PFSK-1 (cell line): ENCODE data around the gene NTMT1.

ENCODE experiments used
- FOXP2 ChIP-seq: optimal IDR thresholded peaks from 2 replicates; pipeline ENCODE3; 2011; ENCODE audit warnings: borderline replicate concordance, control low read depth, inconsistent platforms; ENCODE audit not compliant: insufficient read depth; ENCODE audit errors: extremely low read length, extremely low read depth
- POLR2AphosphoS5 ChIP-seq: IDR thresholded peaks from 2 replicates; pipeline ENCODE4 v1.6.1; 2012; ENCODE audit warnings: low read depth, mild to moderate bottlenecking, control low read depth, low read length, moderate library complexity
- SIN3A ChIP-seq: IDR thresholded peaks from 2 replicates; pipeline ENCODE4 v1.6.1; 2012; ENCODE audit warnings: mild to moderate bottlenecking, low read length, moderate library complexity, borderline replicate concordance; ENCODE audit not compliant: insufficient read depth
- TAF1 ChIP-seq: IDR thresholded peaks from 2 replicates; pipeline ENCODE4 v1.6.1; 2012; ENCODE audit warnings: low read length, control low read depth, borderline replicate concordance; ENCODE audit not compliant: insufficient read depth
- TF ChIP-seq, protein P1 (sequence below), 2 experiments: IDR thresholded peaks; 2 replicates each; pipeline versions ENCODE4 v1.6.1 to v1.8.0; 2011 to 2012; ENCODE audit warnings: low read depth in 2 of 2, low read length in 2 of 2, control low read depth in 1 of 2, inconsistent platforms in 1 of 2, mild to moderate bottlenecking in 1 of 2, moderate library complexity in 1 of 2; ENCODE audit not compliant: insufficient read depth in 1 of 2

NTMT1 gene

DNA sequence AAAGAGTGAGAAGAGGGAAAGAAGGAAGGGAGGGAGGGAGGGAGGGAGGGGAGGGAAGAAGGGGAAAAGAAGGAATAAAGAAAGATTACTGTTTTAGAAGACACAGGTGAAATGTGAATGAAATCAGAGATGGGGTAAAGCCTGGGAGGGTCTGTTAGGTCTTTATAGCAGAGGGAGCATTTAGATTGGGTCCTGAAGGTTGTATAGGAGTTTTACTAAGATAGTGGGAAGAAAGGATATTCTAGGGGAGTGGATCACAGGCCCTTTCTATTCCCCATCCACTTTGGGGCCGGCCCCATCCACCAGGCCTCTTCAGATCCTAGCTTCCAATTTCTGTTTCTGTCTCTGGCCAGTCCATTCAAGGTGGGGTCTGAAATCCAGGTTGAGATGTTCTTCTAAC, 40.6 kb upstream of the NTMT1 start:
- TF ChIP-seq POLR2AphosphoS5: no peak
- TF ChIP-seq TAF1: no peak
- TF ChIP-seq FOXP2: no peak
- TF ChIP-seq, protein P1, sequence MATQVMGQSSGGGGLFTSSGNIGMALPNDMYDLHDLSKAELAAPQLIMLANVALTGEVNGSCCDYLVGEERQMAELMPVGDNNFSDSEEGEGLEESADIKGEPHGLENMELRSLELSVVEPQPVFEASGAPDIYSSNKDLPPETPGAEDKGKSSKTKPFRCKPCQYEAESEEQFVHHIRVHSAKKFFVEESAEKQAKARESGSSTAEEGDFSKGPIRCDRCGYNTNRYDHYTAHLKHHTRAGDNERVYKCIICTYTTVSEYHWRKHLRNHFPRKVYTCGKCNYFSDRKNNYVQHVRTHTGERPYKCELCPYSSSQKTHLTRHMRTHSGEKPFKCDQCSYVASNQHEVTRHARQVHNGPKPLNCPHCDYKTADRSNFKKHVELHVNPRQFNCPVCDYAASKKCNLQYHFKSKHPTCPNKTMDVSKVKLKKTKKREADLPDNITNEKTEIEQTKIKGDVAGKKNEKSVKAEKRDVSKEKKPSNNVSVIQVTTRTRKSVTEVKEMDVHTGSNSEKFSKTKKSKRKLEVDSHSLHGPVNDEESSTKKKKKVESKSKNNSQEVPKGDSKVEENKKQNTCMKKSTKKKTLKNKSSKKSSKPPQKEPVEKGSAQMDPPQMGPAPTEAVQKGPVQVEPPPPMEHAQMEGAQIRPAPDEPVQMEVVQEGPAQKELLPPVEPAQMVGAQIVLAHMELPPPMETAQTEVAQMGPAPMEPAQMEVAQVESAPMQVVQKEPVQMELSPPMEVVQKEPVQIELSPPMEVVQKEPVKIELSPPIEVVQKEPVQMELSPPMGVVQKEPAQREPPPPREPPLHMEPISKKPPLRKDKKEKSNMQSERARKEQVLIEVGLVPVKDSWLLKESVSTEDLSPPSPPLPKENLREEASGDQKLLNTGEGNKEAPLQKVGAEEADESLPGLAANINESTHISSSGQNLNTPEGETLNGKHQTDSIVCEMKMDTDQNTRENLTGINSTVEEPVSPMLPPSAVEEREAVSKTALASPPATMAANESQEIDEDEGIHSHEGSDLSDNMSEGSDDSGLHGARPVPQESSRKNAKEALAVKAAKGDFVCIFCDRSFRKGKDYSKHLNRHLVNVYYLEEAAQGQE (IDR thresholded peaks at IDR 0.05; ENCODE audit: insufficient read depth in 1 of 2, low read depth in 2 of 2, low read length in 2 of 2): no peak
- TF ChIP-seq SIN3A: no peak

DNA sequence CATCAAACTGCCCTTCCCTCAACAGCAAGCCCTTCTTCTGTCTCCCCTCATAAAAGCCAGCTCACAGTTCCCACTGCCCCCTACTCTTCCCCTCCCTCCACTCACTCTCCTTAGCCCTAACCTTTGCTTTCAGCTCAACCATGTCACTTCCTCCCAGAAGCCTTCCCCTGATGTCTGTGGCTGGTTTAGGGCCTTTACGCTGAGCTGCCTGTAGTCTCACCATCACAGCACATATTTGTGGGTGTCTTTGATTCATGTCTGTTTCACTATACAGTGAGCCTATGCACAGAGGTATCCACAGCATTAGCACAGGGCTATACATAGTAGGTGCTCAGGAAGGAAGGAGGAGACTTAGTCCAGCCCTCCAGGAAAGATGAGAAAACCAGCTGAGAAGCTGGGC, 39.7 kb upstream of the NTMT1 start:
- TF ChIP-seq FOXP2: no peak
- TF ChIP-seq, protein P1 (IDR thresholded peaks at IDR 0.05; ENCODE audit: insufficient read depth in 1 of 2, low read depth in 2 of 2, low read length in 2 of 2): no peak
- TF ChIP-seq SIN3A: no peak
- no peak for TF ChIP-seq POLR2AphosphoS5
- no peak for TF ChIP-seq TAF1

DNA sequence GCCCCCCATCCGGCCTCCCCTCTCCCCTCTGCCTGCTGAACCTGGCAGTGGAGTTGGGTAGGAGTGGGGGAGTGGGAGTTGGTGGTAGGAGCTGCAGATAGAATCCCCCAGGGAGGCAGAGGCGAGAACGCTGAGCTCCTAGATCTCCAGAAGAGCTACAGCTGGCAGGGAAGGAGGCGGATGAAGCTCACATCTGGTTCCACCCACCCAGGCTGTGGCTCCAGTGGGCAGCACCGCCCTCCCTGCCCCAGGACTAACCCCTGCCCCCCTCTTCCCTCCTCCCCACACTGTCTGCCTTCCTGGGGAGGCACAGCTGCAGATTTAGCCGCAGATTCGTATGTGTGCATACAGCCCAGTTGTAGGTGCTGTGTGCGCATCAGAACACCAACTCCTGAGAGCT, 39.3 kb upstream of the NTMT1 start:
- TF ChIP-seq SIN3A: no peak
- TF ChIP-seq, protein P1 (IDR thresholded peaks at IDR 0.05; ENCODE audit: insufficient read depth in 1 of 2, low read depth in 2 of 2, low read length in 2 of 2): no peak
- no peak for TF ChIP-seq POLR2AphosphoS5

DNA sequence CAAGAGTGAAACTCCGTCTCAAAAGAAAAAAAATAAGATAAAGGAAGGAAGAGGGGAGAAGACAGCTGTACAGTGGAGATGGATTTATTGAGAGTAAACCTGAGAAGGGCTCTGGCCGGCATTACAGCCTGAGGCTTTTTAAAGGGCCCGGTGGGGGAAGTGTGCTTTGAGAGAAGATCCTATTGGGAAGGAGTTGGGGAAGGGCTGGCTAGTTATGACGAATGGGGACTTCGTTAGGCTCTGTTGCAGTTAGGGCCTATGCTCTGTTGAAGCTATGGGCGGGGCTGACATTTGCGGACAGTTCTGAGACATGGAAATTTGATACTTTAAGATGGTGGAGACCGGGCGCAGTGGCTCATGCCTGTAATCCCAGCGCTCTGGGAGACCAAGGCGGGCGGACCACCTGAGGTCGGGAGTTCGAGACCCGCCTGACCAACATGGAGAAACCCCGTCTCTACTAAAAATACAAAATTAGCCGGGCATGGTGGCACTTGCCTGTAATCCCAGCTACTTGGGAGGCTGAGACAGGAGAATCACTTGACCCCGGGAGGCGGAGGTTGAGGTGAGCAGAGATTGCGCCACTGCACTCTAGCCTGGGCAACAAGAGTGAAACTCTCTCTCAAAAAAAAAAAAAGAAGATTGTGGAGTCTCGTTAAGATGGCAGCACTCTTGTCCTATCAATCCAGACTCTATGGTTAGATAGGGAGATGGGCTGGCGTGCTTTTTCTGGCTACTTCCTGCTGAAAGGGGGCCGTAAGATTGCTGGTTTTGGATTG, 38.3 kb upstream of the NTMT1 start:
- TF ChIP-seq POLR2AphosphoS5 (no peak), SIN3A (no peak), TAF1 (no peak), FOXP2 (no peak)
- TF ChIP-seq, protein P1 (IDR thresholded peaks at IDR 0.05; ENCODE audit: insufficient read depth in 1 of 2, low read depth in 2 of 2, low read length in 2 of 2): no peak
